Measurements from ENCODE around the gene BEGAIN. TPM values are rescaled to one million over a fixed set of nuclear protein-coding genes. Genes with fewer than 3 reads are reported as not detected.

BEGAIN gene
- total RNA-seq, 2 donors from 2014 or later, result 0.91 to 1.3 TPM

GRCh38 chr14:100601914-100602313 lies 14.7 kb upstream of the BEGAIN start:
- WGBS, 2 experiments (ENCODE audit: insufficient coverage in 1 of 2, insufficient read length in 1 of 2), result 89 to 90% methylated on average over 2 to 4 of the region's 4 CpGs
- H3K4me3 Mint-ChIP-seq, result no peak overlapping the region
- no peak for DNase-seq
- Histone ChIP-seq H3K4me3 (ENCODE audit: low read length) (no peak overlapping the region), H3K27ac (ENCODE audit: low read depth, low read length) (no peak overlapping the region), H3K4me1 (ENCODE audit: control insufficient read depth, insufficient read depth, low read length) (no peaks in the 10 kb centered on the region), H3K36me3 (ENCODE audit: control insufficient read depth, insufficient read depth, low read length) (no peaks in the 10 kb centered on the region), H3K9ac (ENCODE audit: extremely low read depth, low read length, poor library complexity, severe bottlenecking) (no peak overlapping the region), H3K9me3 (ENCODE audit: control insufficient read depth, low read length) (peaks cover 9% of the 10 kb centered on the region), H3K27me3 (ENCODE audit: control insufficient read depth, insufficient read depth, low read length, poor library complexity, severe bottlenecking) (peaks cover 53% of the 10 kb centered on the region)
- no peaks in the 10 kb centered on the region for H3K36me3 Mint-ChIP-seq (ENCODE audit: low read depth)
- peaks cover 41% of the 10 kb centered on the region for H3K27me3 Mint-ChIP-seq (ENCODE audit: insufficient read depth)
- H3K27ac Mint-ChIP-seq, result no peak overlapping the region
- no peaks in the 10 kb centered on the region for H3K4me1 Mint-ChIP-seq
- no peak for TF ChIP-seq CTCF (conservative IDR thresholded peaks at IDR 0.05)
- no peaks in the 10 kb centered on the region for H3K9me3 Mint-ChIP-seq

GRCh38 chr14:100601064-100601463 lies 13.8 kb upstream of the BEGAIN start:
- no peak for DNase-seq
- no peak overlapping the region for H3K9ac ChIP-seq (ENCODE audit: extremely low read depth, low read length, poor library complexity, severe bottlenecking)
- H3K4me1 Mint-ChIP-seq, result no peaks in the 10 kb centered on the region
- no peak overlapping the region for H3K4me3 ChIP-seq (ENCODE audit: low read length)
- WGBS, 2 experiments (ENCODE audit: insufficient coverage in 1 of 2, insufficient read length in 1 of 2), result 92 to 94% methylated on average over 2 of the region's 2 CpGs
- peaks cover 45% of the 10 kb centered on the region for H3K27me3 Mint-ChIP-seq (ENCODE audit: insufficient read depth)
- no peak overlapping the region for H3K27ac Mint-ChIP-seq
- no peak for TF ChIP-seq CTCF (conservative IDR thresholded peaks at IDR 0.05)
- peaks cover 62% of the 10 kb centered on the region for H3K27me3 ChIP-seq (ENCODE audit: control insufficient read depth, insufficient read depth, low read length, poor library complexity, severe bottlenecking)
- no peak overlapping the region for H3K27ac ChIP-seq (ENCODE audit: low read depth, low read length)
- no peaks in the 10 kb centered on the region for H3K4me1 ChIP-seq (ENCODE audit: control insufficient read depth, insufficient read depth, low read length)
- no peaks in the 10 kb centered on the region for H3K36me3 ChIP-seq (ENCODE audit: control insufficient read depth, insufficient read depth, low read length)
- peaks cover 9% of the 10 kb centered on the region for H3K9me3 ChIP-seq (ENCODE audit: control insufficient read depth, low read length)
- no peaks in the 10 kb centered on the region for H3K36me3 Mint-ChIP-seq (ENCODE audit: low read depth)
- no peak overlapping the region for H3K4me3 Mint-ChIP-seq
- no peaks in the 10 kb centered on the region for H3K9me3 Mint-ChIP-seq

GRCh38 chr14:100599981-100600380 lies 12.8 kb upstream of the BEGAIN start:
- H3K9ac ChIP-seq (ENCODE audit: extremely low read depth, low read length, poor library complexity, severe bottlenecking), result no peak overlapping the region
- Mint-ChIP-seq H3K27me3 (ENCODE audit: insufficient read depth) (peaks cover 48% of the 10 kb centered on the region), H3K9me3 (no peaks in the 10 kb centered on the region), H3K4me1 (no peaks in the 10 kb centered on the region), H3K27ac (no peak overlapping the region), H3K36me3 (ENCODE audit: low read depth) (no peaks in the 10 kb centered on the region), H3K4me3 (no peak overlapping the region)
- no peak overlapping the region for H3K27ac ChIP-seq (ENCODE audit: low read depth, low read length)
- peaks cover 9% of the 10 kb centered on the region for H3K9me3 ChIP-seq (ENCODE audit: control insufficient read depth, low read length)
- TF ChIP-seq CTCF (conservative IDR thresholded peaks at IDR 0.05), result no peak
- H3K4me1 ChIP-seq (ENCODE audit: control insufficient read depth, insufficient read depth, low read length), result no peaks in the 10 kb centered on the region
- DNase-seq, result no peak
- H3K4me3 ChIP-seq (ENCODE audit: low read length), result no peak overlapping the region
- peaks cover 71% of the 10 kb centered on the region for H3K27me3 ChIP-seq (ENCODE audit: control insufficient read depth, insufficient read depth, low read length, poor library complexity, severe bottlenecking)
- no CpG with 5 or more reads among the region's 2 CpGs for WGBS, 2 experiments (ENCODE audit: insufficient coverage in 1 of 2, insufficient read length in 1 of 2)
- H3K36me3 ChIP-seq (ENCODE audit: control insufficient read depth, insufficient read depth, low read length), result no peaks in the 10 kb centered on the region
